Stimulated activated CD4-positive, alpha-beta T cell treated with anti-CD3 and anti-CD28 coated beads, Interleukin-1b, Interleukin-23, amount 100 ng/mL, for 4 hours (primary cell): ENCODE results near the gene UBR4.

ENCODE experiments used
- DNase-seq, 2 donors: peaks; one replicate each; pipeline ENCODE4 v3.0.0-alpha.2; 2020; ENCODE audit warnings: low read depth in 2 of 2

Gene UBR4

DNA sequence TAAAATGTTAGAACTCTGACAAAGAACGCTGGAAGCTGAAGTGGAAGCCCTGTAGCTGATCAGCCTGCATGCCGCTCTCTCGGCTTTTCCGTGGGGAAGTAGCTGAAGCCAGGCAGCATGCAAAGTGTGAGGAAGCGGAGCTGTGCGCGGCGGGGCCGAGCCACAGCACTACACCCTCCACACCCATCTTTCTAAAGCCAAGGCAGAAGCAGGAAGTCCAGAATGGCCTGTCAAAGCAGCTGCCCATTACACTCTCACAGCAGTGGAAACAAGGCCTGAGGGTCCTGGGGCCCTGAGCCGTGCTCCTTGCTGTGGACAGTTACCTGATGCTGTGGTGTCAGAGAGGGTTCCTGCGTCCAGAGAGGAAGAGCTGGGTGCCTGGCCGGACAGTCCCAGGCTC is 69.6 kb downstream of the UBR4 start:
- DNase-seq = no peak

DNA sequence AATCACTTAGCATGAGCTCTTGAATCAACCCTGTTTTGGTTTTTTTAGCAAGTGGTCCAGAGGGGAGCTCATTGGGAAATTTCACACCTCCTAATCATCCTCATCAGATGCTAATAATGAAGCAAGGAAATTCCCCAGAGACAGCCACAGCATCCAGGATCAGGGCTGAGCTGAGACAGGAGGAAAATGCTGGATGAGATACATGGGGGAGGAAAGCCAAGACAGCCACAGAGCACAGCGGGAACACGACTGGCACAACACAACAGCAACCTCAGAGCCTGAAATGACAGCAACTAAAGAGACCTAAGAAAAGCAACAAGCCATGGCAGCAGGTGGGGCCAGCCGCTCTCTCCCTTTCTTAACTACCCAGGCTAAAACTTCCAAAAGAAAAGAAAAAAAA is 70.4 kb downstream of the UBR4 start:
- no peak for DNase-seq

DNA sequence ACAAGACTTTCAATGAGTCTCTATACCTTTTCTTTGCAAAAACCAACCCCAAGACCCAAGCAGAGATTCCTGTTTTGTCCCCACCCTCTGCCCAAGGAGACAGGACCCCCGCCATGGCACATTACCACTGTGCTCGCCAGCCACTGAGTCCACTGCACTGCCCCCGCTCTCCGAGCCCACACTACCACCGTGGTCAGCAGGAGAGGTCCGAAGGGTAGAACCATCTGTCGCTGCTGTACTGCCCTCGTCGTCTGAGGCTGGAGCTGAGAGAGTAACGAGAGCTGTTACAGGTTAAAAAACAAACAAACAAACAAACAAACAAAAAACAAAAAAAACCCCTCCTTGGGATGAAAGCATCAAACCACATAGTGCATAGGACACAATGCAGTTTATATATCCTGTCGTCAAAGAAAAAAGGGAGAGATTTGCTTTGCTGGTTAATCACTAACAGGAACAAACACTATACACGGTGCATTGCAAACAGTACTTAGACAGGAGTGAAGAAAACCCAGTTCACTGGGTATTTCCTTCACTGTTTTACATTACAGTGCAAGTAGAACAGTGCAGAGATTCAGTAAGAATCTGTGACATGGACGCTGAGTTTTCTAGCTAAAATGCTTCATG is 71.0 kb downstream of the UBR4 start:
- DNase-seq = no peak

DNA sequence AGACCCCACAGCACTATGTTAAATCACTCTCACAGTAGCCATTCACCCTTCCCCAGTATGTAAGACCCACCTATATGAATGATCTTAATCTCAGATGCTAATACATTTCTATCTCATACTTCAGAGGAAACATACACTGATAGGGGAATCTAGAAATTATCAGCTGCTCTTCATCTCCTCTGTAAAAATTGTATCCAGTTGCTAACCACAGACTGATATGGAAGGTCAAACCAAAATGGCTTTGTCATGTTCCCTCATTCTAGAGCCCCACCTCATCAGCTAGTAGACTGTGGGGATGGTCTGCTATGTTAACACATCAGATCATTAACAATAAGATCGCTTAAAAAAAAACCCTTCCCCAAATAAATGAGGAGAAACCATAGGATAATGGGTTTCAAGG is 71.7 kb downstream of the UBR4 start:
- DNase-seq = no peak

DNA sequence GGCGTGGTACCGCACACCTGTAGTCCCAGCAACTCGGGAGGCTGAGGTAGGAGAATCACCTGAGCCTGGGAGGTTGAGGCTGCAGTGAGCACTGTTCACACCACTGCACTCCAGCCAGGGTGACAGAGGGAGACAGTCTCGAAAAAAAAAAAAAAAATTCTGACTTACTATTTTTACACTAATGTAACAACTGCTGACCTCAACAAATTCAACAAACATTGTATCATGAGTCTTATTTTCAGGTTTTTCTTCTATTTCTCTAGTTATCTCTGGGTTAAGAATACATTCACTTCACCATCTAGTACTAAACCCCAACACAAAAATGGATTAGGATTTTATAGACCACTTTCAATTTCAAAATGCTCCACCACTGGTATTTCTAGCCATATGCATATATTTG is 72.9 kb downstream of the UBR4 start:
- no peak for DNase-seq

DNA sequence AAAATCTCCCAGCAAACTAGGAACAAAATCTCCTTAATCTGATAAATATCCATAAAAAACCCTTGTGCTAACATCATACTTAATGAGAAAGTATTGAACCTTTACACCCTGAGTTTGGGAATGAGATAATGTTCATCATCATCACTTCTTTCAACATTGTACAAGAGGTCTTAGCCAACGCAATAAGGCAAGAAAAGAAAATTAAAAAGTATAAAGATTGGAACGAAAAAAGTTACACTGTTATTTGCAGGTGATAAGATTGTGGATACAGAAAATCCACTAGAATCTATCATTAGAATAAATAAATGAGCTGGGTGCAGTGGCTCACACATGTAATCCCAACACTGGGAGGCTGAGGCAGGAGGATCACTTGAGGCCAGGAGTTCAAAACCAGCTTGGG is 76.7 kb downstream of the UBR4 start:
- no peak for DNase-seq

DNA sequence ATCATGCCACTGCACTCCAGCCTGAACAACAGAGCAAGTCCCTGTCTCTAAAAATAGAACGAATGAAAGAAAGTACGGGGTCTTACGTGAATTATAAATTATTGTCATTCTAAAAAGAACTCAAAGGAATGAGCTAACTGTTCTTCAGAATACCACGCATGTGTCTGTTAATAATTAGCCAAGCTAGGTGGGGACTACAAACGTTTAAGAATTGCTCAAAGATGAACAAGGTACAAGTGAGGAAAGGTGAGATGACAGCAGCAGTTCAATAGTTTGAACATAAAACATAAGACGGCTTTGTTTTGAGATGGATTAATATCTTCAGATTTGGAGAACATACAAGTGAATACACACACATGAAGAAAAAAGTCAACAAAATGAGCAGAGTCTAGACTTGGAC is 79.6 kb downstream of the UBR4 start:
- no peak for DNase-seq

DNA sequence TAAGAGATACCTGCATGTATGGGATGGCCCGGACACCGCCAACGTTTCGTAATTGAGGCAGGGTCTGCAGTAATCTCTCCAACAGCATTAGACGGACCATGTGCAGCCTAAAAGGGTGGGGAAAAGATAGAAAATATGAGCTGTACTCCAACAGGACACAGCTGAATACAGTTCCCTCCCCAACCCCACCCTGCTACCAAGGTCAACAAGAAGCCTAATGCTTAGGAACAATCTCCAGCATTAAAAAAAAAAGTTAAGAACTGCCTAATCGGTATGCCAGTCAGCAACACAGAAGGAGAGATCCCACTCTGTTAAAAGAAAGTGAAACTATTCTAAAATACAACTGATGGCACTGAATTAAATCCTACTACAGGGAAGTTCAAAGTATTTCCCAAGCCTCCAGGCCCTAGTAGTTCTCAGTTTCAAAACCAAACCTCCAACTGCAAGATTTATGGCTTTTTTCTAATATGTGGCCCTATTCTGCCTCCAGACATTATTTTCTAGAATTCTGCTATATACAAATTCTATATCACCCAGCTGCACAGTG is 81.0 kb downstream of the UBR4 start:
- DNase-seq = no peak

DNA sequence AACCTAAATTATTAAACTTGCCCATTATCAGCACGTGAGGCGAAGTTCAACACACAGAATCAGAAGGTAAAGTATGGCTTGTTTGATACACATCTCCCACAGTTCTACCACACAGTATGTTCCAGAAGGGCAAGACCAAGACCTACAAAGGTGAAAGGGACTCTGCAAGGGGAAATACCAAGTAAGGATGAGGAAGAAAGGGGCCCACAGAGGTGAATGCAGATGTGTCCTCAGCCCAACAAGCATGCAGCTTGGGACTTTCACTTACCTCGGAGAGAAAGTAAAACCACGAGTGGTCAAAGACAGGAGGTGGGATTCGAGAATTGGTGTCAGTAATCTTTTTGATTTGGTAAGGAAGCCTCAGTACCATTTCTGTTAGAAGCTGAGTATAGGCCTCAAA is 85.8 kb downstream of the UBR4 start:
- no peak for DNase-seq

DNA sequence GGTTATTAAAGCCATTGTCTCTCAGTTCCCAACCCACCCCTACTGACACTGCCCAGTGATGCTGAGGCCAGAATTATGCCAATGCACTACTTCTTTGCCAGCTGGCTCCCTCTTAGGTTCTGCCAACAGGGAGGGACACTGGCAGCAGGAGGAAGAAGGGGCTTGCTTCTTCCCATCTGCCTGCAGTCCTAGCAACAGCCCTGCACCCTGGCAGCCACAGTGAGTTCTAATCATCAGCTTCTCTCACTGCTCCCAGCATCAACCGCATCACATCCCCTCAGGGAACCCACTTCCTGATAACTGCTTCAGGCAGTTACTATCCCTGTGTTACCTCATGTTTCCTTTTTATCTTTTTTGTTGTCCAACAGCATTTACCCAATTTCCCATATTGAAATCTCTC is 86.2 kb downstream of the UBR4 start:
- DNase-seq = peak in 1 of 2 donors; percentile 3

DNA sequence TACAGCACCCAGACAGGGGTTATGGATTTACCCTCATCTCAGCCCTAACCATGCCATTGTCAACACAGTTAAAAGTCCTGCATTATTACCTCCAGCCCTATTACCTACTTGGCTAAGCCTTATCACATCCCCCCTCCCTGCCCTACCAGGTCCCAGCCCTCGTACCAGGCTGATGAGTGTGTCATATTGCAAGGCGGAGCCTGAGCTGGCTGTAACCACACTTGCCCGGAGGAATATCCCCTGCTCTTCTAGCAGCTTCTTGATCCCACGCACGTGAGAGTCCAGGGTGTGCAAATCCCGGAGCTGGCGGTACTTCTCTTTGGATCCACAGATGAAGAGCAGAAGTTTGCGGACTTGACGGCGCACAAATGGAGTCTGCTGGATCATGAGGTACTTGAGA is 87.4 kb downstream of the UBR4 start:
- DNase-seq = no peak

DNA sequence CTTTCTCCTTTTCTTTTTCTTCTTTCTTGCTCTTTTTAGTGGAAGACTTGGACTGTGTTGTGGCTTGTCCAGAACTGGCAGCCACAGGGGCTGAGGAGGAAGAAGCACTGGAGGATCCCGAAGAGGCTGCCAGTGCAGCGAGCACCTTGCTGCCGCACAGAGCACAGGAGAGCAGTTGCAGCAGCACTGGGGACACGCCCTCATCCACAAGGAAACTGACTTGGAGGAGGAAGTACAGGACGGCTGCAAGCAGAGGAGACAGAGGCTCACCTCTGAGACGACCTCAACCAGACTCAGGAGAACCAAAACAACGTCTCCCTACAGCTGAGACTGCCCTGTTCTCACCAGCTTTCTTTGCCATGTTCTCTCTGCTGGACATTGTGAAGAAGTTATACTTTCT is 88.9 kb downstream of the UBR4 start:
- DNase-seq = no peak

DNA sequence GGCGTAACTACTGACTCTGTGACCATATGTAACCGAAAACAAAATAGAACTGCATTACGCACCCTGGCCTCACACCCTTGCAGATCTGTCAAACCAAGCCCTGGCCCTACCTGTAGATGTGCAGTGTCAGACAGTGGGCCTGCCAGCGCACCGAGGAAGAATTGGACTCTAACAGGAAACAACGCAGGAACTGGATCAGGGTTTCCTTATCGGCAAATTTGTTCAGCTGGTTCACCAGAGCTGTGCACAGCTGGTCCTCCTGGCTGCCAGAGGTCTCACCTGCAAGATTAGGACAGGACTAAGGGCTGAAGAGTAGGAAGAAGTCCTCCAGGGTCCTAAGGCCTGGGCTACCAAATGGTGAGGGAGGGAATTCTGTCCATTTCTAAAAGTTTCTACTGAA is 90.0 kb downstream of the UBR4 start:
- DNase-seq = no peak

DNA sequence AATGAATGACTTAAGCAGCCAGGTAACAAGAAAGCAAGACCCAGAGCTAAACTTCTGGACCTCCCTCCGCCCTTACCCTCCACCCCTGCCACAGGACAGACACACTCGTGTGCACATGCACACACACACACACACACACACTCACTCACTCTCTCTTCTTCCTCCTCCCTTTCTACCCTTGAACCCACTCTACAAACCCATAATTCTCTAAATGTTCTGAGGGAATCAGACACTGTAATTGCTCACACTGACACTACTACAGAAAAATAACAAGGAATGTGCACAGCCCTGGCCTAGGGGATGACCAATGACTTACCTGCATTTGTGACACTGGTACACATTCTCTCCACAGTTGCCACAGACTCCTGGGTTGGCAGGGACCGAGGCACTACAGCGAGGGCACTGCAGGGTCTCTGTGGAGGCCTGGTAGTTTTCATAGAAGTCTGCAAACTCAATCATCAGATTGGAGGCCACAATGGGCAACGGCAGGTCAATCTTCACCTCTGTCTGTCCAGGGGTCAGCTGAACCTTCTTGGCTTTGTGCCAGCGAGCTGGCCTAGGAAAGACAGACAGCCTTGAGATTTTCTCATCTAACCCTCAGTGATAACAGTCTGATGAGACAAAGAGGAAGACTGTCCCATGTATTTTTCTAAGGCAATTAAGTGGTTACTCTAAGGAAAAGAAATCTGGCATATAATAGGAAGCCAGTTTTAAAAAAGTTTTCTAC is 94.8 kb downstream of the UBR4 start:
- DNase-seq = no peak

DNA sequence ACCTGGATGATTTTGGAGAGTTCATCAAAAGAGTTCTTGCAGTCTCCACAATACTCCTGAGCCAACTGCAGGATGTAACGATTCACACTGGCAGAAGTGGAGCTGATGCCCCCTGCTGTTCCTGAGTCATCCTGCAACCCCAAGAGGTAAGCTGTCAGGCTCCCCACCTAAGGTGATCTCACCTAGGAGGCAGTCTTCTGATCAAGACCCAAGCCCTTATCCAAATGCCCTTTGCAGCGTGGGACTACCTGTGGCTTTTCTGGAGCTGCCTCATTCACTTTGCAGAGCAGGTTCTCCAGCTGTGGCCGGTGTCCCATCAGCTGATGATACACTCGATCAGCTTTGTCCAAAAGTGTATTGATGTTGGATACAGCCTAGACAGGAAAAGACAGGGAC is 96.4 kb downstream of the UBR4 start:
- DNase-seq = no peak

DNA sequence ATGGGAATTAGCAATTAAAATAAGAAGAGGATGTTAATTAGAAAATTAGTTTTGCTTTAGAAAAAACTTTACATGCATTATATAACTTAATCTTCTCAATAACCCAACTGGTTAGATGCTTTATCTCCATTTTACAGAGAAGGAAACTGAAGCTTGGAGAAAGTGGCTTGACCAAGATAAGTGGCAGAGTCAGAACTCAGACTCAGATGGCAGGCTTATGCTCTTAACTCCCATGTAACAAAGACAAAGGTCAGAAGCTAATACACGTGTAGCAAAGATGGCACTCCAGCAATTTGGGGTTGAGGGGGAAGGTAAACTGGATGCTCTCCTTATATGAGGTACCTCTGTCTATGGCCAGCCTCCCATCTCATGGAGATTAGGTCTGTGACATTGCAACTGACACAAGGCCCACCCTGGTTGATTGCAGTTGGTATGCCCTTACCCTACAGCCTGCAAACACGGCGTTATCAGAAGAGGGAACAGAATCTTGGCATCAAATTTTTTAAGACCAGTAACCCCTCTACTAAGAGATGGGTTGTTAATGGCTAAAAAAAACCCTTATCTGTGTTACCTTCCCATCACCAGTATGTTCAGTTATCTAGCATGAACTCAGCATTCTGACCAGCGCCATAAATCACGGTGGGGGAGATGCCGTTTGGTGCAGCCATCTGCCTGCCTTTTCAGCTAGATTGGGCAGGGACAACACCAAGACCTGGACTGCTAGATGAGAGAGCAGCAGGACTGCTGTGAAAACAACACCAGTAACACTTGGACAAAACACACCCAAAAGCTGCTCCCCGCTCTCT is 97.0 kb downstream of the UBR4 start:
- DNase-seq = no peak

DNA sequence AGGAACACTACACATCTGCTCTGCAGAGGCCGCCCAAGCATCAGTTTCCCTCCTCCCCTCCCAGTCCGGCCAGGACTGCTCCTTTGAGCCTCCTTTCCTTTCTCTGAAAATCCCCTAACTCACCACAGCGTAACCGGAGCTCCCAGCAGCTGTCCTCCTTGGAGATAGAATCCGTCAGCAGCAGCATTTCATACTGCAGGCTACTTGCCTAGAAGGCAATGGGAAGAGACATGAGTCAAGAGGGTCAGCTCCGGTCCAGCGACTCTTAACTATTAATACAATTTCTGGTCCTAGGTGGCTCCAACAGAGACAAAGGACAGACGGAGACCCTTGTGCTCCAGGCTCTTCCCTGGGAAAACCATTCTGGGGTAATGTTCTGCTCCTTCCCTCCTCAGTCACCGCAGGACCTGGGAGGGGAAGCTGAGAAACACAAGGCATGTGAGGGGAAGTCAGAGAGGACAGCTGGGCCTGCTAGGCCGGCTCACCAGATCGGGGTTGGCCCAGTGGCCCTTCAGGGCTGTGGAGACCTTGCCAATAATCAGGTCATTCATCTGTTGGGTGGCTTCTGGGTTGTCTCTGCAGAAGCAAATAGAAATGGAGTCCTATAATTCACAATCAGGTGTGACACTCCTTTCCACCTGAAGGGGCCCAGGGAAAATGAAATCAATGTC is 99.7 kb downstream of the UBR4 start:
- no peak for DNase-seq

DNA sequence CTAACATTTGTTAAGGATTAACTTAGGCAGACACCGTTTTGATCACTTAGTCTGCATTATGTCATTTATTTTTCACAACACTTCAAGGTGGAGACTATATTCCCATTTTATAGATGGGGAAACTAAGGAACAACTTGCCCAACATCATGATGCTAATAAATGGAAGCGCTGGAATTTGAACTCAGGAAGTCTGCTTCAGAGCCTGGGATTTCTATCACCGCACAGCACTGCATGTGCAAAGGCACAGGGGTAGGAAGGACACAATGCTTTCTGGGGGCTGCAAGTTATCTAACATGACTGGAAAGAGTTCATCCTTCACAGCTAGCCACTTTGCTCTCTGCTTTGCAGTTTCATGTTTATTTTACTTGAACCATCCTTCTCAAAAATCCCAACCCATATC is 100.5 kb downstream of the UBR4 start:
- DNase-seq = no peak

DNA sequence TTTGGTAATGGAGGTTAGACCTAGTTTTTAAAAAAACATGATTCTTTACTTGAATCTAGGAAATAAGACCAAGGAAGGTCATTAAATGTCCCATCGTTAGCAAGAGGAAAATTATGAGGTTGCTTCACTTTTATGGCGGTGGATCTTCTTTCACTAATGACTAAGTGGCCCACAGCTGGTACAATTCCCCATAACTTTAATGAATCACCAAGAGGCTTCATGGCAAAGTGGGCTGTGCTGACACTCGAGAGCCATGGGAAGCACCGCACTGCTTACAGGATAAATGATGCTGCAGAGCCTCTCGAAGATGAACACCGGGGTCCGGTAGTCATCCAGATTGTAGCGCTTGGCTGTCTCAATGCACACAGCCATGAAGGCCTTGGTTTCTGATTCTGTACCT is 108.8 kb downstream of the UBR4 start:
- no peak for DNase-seq

DNA sequence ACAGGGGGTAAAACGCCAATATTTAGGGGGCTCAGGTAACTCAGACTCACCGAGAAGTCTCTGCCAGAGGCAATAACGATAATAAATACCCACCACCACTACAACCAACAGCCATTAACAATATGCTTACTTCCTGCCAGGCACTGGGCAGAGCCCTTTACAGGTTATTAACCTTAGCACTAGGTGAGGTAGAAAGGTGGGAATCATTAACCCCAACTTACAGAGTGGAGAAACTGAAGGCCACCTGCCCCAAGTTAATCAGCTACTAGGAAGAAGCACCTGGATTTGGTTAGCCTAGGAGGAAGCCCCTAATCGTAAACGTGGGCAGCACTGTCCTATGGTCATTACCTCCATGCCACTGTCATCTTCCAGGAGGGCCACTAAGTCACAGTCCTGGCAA is 110.0 kb downstream of the UBR4 start:
- no peak for DNase-seq

DNA sequence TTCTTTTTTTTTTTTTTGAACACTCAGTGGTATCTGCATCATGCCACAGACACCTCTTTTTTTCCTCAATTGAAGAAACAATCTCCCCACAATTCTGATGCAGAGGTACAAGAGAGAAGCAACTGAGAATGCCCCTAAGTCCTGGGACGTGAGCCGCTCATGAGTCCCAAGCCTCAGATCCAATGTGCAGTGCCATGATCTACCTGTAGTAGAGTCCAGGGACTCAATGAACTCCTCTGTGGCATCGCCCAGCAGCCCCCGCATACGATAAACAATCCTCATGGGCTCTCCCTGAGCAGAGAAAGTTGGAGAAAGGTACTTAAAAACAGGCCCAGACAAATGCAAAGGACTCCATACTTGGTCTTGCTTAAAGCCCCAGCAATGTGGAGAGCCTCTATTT is 113.1 kb downstream of the UBR4 start:
- DNase-seq = no peak
